Naive B cell (primary cell): ENCODE data around the gene PKP1. TPM values are rescaled to one million over a fixed set of nuclear protein-coding genes. Genes with fewer than 3 reads are reported as not detected.

Experiments used
- ATAC-seq, 2 donors: fragments of 150-1000 bp; cut with Tn5 transposase; 2 replicates each; pipeline ENCODE4 v1.10.0; 2021; ENCODE audit warnings: low read depth in 2 of 2, mild to moderate bottlenecking in 2 of 2, moderate library complexity in 2 of 2
- DNase-seq: peaks from one replicate; pipeline ENCODE4 v3.0.0; 2022
- H3K27ac Mint-ChIP-seq, 6 donors: one replicate each; pipeline ENCODE4 v1.8.0; 2020 to 2022; ENCODE audit warnings: mild to moderate bottlenecking in 6 of 6, mixed read lengths in 6 of 6, moderate library complexity in 5 of 6, inconsistent platforms in 2 of 6
- H3K27me3 Mint-ChIP-seq, 3 donors: one replicate each; pipeline ENCODE4 v1.8.0; 2021 to 2022; ENCODE audit warnings: mixed read lengths in 3 of 3, mild to moderate bottlenecking in 1 of 3
- H3K36me3 Mint-ChIP-seq, 2 donors: one replicate each; pipeline ENCODE4 v1.8.0; 2020 to 2022; ENCODE audit warnings: mixed read lengths in 2 of 2, inconsistent platforms in 1 of 2, mild to moderate bottlenecking in 1 of 2
- H3K4me1 Mint-ChIP-seq, 3 donors: one replicate each; pipeline ENCODE4 v1.8.0; 2020 to 2022; ENCODE audit warnings: mixed read lengths in 3 of 3, inconsistent platforms in 1 of 3, mild to moderate bottlenecking in 1 of 3, moderate library complexity in 1 of 3
- H3K4me3 Mint-ChIP-seq, 8 donors: one replicate each; pipeline ENCODE4 v1.8.0; 2020 to 2022; ENCODE audit warnings: mild to moderate bottlenecking in 8 of 8, mixed read lengths in 8 of 8, moderate library complexity in 8 of 8, inconsistent platforms in 2 of 8
- H3K9me3 Mint-ChIP-seq, 7 donors: one replicate each; pipeline ENCODE4 v1.8.0; 2020 to 2022; ENCODE audit warnings: mixed read lengths in 7 of 7, mild to moderate bottlenecking in 5 of 7, inconsistent platforms in 2 of 7, moderate library complexity in 1 of 7
- polyA plus RNA-seq, 6 donors: library from polyadenylated mRNA; unstranded; fragments of 300-500 nt; fragmentation: Illumina TruSeq; gene quantifications; one replicate each; pipeline ENCODE4 v1.2.3, GENCODE V29; 2021; ENCODE audit warnings: low read depth in 6 of 6

Gene PKP1
- polyA plus RNA-seq, 6 donors from 2014 or later, result not detected

GRCh38 chr1:201376464-201377374 is 93.4 kb downstream of the PKP1 start:
- ATAC-seq (no peak), DNase-seq (no peak)
- no peaks in the 10 kb centered on the region for H3K4me1 Mint-ChIP-seq
- H3K9me3 Mint-ChIP-seq, result peaks cover 0 to 1% (median 0%) of the 10 kb centered on the region in 7 donors
- H3K4me3 Mint-ChIP-seq, result no peak overlapping the region
- peaks cover 0 to 42% (median 36%) of the 10 kb centered on the region in 3 donors for H3K27me3 Mint-ChIP-seq
- no peaks in the 10 kb centered on the region for H3K36me3 Mint-ChIP-seq
- H3K27ac Mint-ChIP-seq, result no peak overlapping the region

- DNase-seq, result no peak
- ATAC-seq, result no peak
- H3K4me3 Mint-ChIP-seq, result no peak within 1 kb of the TSS
- peaks cover 0 to 41% (median 32%) of the 10 kb centered on the region in 3 donors for H3K27me3 Mint-ChIP-seq
- H3K27ac Mint-ChIP-seq, result no peak within 1 kb of the TSS
- H3K9me3 Mint-ChIP-seq, result peaks cover 0 to 1% (median 0%) of the 10 kb centered on the region in 7 donors
- no peaks in the 10 kb centered on the region for H3K36me3 Mint-ChIP-seq
- no peaks in the 10 kb centered on the region for H3K4me1 Mint-ChIP-seq
Measured at GRCh38 chr1:201377611-201378092, 94.3 kb downstream of the PKP1 start, which contains the start of gene TNNT2. Gene TNNT2, minus strand, starts transcription at chr1:201377680. Its CDS starts 4,426 bp downstream, at chr1:201373254.

DNA sequence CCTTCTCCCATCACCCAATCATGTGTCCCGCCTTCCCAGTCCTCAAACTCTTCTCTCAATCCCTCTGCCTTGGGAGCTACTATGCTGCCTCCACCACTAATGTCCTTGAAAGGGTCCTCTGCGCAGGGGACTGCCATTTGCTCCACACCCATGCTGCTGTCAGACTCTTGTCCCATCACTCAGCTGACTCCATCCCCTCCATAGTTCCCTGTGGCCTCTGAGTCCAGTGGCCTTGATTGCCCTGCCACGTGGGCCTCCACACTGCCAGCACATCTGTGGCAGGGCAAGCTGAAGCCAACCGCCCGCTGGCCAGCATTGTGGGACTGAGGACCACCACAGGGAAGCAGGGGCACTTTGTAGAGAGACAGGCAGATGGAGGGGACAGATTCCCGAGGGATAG is 95.5 kb downstream of the PKP1 start:
- Mint-ChIP-seq H3K4me3 (no peak overlapping the region), H3K9me3 (peaks cover 0 to 1% (median 0%) of the 10 kb centered on the region in 7 donors), H3K27ac (peak overlapping the region in 1 of 6 donors; percentile 13), H3K27me3 (peaks cover 2 to 31% (median 30%) of the 10 kb centered on the region in 3 donors), H3K4me1 (no peaks in the 10 kb centered on the region), H3K36me3 (no peaks in the 10 kb centered on the region)
- DNase-seq, result no peak
- no peak for ATAC-seq

GRCh38 chr1:201379733-201380242 is 96.5 kb downstream of the PKP1 start:
- no peaks in the 10 kb centered on the region for H3K36me3 Mint-ChIP-seq
- no peaks in the 10 kb centered on the region for H3K4me1 Mint-ChIP-seq
- DNase-seq (no peak), ATAC-seq (no peak)
- no peaks in the 10 kb centered on the region for H3K9me3 Mint-ChIP-seq
- H3K27ac Mint-ChIP-seq, result no peak overlapping the region
- H3K4me3 Mint-ChIP-seq, result no peak overlapping the region
- H3K27me3 Mint-ChIP-seq, result peaks cover 4 to 39% (median 34%) of the 10 kb centered on the region in 3 donors

DNA sequence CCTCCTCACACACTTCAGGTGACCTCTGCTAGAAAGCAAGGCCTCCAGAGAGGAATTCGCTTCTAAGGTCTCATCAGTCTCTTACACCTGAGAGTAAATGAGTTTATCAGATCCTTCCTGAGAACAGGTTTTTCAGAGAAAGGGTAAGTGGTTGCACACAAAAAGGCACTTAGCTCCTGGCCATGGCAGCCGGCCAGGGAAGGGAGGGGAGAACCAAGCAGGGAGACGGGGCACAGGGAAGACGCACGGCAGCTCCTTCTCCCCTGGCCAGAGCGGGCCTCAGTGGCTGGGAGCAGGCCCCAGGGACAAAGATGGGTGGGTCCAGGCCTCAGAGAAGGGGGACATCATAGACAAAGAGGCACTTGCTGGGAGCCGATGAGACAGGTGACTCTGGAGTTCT is 97.8 kb downstream of the PKP1 start:
- Mint-ChIP-seq H3K4me1 (no peaks in the 10 kb centered on the region), H3K4me3 (no peak overlapping the region), H3K27ac (no peak overlapping the region), H3K27me3 (peaks cover 8 to 52% (median 41%) of the 10 kb centered on the region in 3 donors), H3K36me3 (no peaks in the 10 kb centered on the region), H3K9me3 (no peaks in the 10 kb centered on the region)
- ATAC-seq, result no peak
- no peak for DNase-seq

Other genes starting within 250 kb of the PKP1 start
- gene CACNA1S, start 171.1 kb upstream of the PKP1 start, polyA plus RNA-seq, result not detected
- not detected for gene ASCL5, start 156.3 kb upstream of the PKP1 start, polyA plus RNA-seq
- 10 to 100 TPM; 24.6 to 43.5 (median 31.4) TPM for gene TMEM9, start 129.0 kb upstream of the PKP1 start, polyA plus RNA-seq
- gene IGFN1, start 92.7 kb upstream of the PKP1 start, polyA plus RNA-seq, result not detected
- not detected for gene TNNT2, start 94.2 kb downstream of the PKP1 start, polyA plus RNA-seq
- gene LAD1, start 115.8 kb downstream of the PKP1 start, polyA plus RNA-seq, result not detected
- gene TNNI1, start 138.2 kb downstream of the PKP1 start, polyA plus RNA-seq, result not detected
- gene PHLDA3, start 185.7 kb downstream of the PKP1 start, polyA plus RNA-seq, result 1 to 10 TPM in 1 of 6 donors, not detected in 5; 1.1 TPM
- 10 to 100 TPM; 25.4 to 35.4 (median 27.8) TPM for gene CSRP1, start 223.6 kb downstream of the PKP1 start, polyA plus RNA-seq